ENCODE data around the gene RIT1. TPM values are rescaled to one million over a fixed set of nuclear protein-coding genes. Genes with fewer than 3 reads are reported as not detected.

Gene RIT1
- total RNA-seq, 3 donors from 2014 or later = 29.2 to 32.6 (median 29.4) TPM

- Histone ChIP-seq H3K27me3 (no peaks in the 10 kb centered on the region), H3K4me1 (peaks cover 0 to 13% of the 10 kb centered on the region in 2 donors), H3K4me3 (no peak overlapping the region), H3K36me3 (peaks cover 18% of the 10 kb centered on the region), H3K27ac (peak overlapping the region; percentile 3 to 59), H3K9me3 (no peaks in the 10 kb centered on the region)
- intact Hi-C loops (cut with DNase I; ENCODE audit: low total_unique reads) = no loop called here
- TF ChIP-seq POLR2AphosphoS5 (IDR thresholded peaks at IDR 0.05) (no peak), POLR2A (IDR thresholded peaks at IDR 0.05) (no peak)
- TF ChIP-seq, protein P1, sequence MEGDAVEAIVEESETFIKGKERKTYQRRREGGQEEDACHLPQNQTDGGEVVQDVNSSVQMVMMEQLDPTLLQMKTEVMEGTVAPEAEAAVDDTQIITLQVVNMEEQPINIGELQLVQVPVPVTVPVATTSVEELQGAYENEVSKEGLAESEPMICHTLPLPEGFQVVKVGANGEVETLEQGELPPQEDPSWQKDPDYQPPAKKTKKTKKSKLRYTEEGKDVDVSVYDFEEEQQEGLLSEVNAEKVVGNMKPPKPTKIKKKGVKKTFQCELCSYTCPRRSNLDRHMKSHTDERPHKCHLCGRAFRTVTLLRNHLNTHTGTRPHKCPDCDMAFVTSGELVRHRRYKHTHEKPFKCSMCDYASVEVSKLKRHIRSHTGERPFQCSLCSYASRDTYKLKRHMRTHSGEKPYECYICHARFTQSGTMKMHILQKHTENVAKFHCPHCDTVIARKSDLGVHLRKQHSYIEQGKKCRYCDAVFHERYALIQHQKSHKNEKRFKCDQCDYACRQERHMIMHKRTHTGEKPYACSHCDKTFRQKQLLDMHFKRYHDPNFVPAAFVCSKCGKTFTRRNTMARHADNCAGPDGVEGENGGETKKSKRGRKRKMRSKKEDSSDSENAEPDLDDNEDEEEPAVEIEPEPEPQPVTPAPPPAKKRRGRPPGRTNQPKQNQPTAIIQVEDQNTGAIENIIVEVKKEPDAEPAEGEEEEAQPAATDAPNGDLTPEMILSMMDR (IDR thresholded peaks at IDR 0.05) = no peak
- DNase-seq (ENCODE audit: low spot score in 2 of 2) = no peak
Measured at GRCh38 chr1:155946633-155947219, 35.6 kb upstream of the RIT1 start.

- Histone ChIP-seq H3K36me3 (peaks cover 3% of the 10 kb centered on the region), H3K27ac (peak overlapping the region; percentile 8 to 40), H3K27me3 (no peaks in the 10 kb centered on the region), H3K4me3 (no peak overlapping the region), H3K4me1 (peaks cover 0 to 27% of the 10 kb centered on the region in 2 donors), H3K9me3 (no peaks in the 10 kb centered on the region)
- TF ChIP-seq, protein P1 (IDR thresholded peaks at IDR 0.05) = no peak
- no peak for TF ChIP-seq POLR2A (IDR thresholded peaks at IDR 0.05)
- TF ChIP-seq POLR2AphosphoS5 (IDR thresholded peaks at IDR 0.05) = no peak
- intact Hi-C loops (cut with DNase I; ENCODE audit: low total_unique reads) = loop anchor here (5.0 kb wide), 1 partner anchor 43 kb away; no protein-coding TSS in a partner anchor
- no peak for DNase-seq (ENCODE audit: low spot score in 2 of 2)
Measured at GRCh38 chr1:155944444-155944799, 33.3 kb upstream of the RIT1 start.

DNA sequence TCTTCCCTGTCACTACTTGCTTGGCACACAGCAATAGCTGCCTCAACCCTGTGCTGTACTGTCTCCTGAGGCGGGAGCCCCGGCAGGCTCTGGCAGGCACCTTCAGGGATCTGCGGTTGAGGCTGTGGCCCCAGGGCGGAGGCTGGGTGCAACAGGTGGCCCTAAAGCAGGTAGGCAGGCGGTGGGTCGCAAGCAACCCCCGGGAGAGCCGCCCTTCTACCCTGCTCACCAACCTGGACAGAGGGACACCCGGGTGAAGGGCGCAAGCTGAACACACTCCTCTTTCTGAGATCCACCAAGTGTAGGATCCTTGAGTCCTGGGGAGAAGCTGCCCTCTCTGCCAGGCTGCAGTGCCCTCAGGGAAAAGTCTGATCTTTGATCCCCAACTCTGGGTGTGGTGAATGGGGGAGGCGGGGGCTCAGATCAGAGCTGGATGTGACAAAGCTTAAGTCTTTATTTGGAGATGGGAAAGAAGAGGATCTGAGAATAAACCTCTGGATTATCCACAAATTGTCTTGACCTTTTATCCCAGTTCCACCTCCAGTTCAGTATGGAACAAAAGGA lies 31.5 kb upstream of the RIT1 start:
- Histone ChIP-seq H3K27me3 (no peaks in the 10 kb centered on the region), H3K9me3 (no peaks in the 10 kb centered on the region), H3K27ac (peak overlapping the region in 1 of 2 donors; percentile 86), H3K36me3 (no peaks in the 10 kb centered on the region), H3K4me1 (peaks cover 0 to 27% of the 10 kb centered on the region in 2 donors), H3K4me3 (no peak overlapping the region)
- intact Hi-C loops (cut with DNase I; ENCODE audit: low total_unique reads) = loop anchor here (5.0 kb wide), 1 partner anchor 45 kb away; no protein-coding TSS in a partner anchor
- TF ChIP-seq, protein P1 (IDR thresholded peaks at IDR 0.05) = no peak
- TF ChIP-seq POLR2A (IDR thresholded peaks at IDR 0.05) = no peak
- TF ChIP-seq POLR2AphosphoS5 (IDR thresholded peaks at IDR 0.05) = no peak
- DNase-seq (ENCODE audit: low spot score in 2 of 2) = no peak

GRCh38 chr1:155941845-155942531 lies 30.8 kb upstream of the RIT1 start:
- H3K9me3 ChIP-seq = no peaks in the 10 kb centered on the region
- TF ChIP-seq POLR2A (IDR thresholded peaks at IDR 0.05) (no peak), POLR2AphosphoS5 (IDR thresholded peaks at IDR 0.05) (no peak)
- H3K36me3 ChIP-seq = no peaks in the 10 kb centered on the region
- peak overlapping the region; percentile 75 to 86 for H3K27ac ChIP-seq
- DNase-seq (ENCODE audit: low spot score in 2 of 2) = no peak
- H3K4me1 ChIP-seq = peaks cover 0 to 27% of the 10 kb centered on the region in 2 donors
- H3K4me3 ChIP-seq = no peak overlapping the region
- intact Hi-C loops (cut with DNase I; ENCODE audit: low total_unique reads) = loop anchor here (5.0 kb wide), 1 partner anchor 45 kb away; no protein-coding TSS in a partner anchor
- H3K27me3 ChIP-seq = no peaks in the 10 kb centered on the region

DNA sequence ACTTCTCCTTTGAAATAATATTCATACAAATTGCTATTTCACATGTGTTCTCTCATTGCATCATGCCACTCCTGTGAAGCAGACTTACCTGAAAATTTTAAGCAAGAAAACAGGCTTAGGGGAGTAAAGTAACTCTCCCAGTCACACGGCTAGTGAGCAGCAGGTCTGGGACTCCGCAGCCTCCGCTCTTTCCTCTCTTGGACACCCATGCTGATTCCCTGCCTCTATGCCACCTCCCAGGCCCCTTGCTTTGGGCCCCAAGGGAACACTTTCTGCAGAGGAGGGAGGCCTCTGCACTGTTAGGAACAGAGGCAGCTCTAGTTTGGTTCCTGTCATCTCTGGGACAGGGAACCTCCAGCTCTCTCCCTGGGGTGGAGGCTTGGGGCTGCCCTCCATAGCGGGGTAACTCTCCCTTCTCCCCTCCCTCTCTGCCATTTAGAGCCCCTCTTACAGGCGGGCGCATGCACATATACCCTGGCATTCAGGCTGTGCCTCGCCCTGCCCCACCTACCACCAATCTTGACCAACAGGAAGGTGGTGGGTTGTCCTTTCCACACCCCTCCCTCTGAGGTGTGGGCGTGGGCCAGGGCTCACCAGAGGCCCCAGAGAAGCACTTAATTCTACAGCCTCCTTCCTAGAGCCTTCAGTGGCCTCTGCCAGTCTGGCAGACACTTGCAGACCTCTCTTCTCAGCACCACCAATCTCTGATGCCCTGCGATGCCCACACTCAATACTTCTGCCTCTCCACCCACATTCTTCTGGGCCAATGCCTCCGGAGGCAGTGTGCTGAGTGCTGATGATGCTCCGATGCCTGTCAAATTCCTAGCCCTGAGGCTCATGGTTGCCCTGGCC lies 30.1 kb upstream of the RIT1 start, which contains the start of gene RXFP4:
TSS of gene RXFP4 (plus strand) at position 646 of the 852 bp plus-strand sequence. CDS start at position 718, 72 bp downstream.
- intact Hi-C loops (cut with DNase I; ENCODE audit: low total_unique reads) = loop anchor here (5.0 kb wide), 1 partner anchor 46 kb away; no protein-coding TSS in a partner anchor
- peak within 1 kb of the TSS; percentile 75 to 86 for H3K27ac ChIP-seq
- H3K27me3 ChIP-seq = no peaks in the 10 kb centered on the region
- no peaks in the 10 kb centered on the region for H3K36me3 ChIP-seq
- TF ChIP-seq, protein P1 (IDR thresholded peaks at IDR 0.05) = no peak
- TF ChIP-seq POLR2AphosphoS5 (IDR thresholded peaks at IDR 0.05) (no peak), POLR2A (IDR thresholded peaks at IDR 0.05) (no peak)
- H3K9me3 ChIP-seq = no peaks in the 10 kb centered on the region
- no peak for DNase-seq (ENCODE audit: low spot score in 2 of 2)
- H3K4me1 ChIP-seq = peaks cover 0 to 27% of the 10 kb centered on the region in 2 donors
- H3K4me3 ChIP-seq = no peak within 1 kb of the TSS
